ENCODE results near the gene RNF32. TPM values are rescaled to one million over a fixed set of nuclear protein-coding genes. Genes with fewer than 3 reads are reported as not detected.
A peak's percentile ranks its signal among the peaks of the same experiment; 100 is the strongest.

Gene RNF32
- total and polyA plus RNA-seq, 2 of the 13 experiments (the other 11 are each of a cell fraction or from before 2014, with no cell fraction given) = not detected

DNA sequence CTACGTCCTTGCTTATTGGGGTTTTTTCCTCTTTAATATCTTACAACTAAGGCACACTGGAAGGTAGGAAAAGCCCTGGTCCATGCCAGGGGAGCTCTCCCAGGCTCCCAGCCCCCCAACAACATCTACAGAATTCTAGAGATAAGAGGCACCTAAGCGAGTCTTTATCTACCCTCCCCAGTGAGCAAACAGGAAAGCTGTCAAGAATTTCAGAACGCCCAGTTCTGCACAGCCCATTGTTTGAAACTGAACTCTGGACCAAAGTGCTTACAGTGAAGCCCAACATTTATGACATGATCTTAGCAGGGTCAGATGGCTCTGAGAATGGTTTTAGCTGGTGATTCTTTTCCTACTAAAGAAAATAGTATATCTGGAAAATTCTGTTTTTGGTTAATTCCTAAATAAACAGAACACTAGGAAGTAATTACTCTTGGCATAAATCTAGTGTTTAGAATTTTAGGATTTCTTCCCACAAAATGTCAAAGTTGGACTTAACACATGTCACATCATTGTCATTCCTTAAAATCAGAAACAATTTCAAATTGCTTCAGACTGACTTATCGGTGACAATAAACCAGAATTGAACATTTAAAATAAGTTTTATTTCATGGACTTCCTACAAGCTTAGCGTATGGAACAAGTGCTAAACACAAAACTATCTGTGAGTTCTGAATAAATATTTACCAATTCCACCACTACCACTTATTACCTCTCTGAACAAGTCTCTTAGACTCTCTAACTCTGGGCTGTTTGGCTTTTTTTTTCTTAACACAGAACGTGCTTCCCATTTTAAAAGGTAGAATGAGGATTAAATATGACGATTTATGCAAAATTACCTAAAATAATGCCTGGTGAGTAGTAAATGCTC is 31.3 kb upstream of the RNF32 start (continued):
- TF ChIP-seq, protein P1, sequence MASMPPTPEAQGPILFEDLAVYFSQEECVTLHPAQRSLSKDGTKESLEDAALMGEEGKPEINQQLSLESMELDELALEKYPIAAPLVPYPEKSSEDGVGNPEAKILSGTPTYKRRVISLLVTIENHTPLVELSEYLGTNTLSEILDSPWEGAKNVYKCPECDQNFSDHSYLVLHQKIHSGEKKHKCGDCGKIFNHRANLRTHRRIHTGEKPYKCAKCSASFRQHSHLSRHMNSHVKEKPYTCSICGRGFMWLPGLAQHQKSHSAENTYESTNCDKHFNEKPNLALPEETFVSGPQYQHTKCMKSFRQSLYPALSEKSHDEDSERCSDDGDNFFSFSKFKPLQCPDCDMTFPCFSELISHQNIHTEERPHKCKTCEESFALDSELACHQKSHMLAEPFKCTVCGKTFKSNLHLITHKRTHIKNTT (CRISPR knock-in tag; IDR thresholded peaks at IDR 0.05) = no peak
- TF ChIP-seq ZNF574 (CRISPR knock-in tag; IDR thresholded peaks at IDR 0.05) (peak; percentile 56), AHR (CRISPR knock-in tag; IDR thresholded peaks at IDR 0.05) (no peak), MTA1 (CRISPR knock-in tag; IDR thresholded peaks at IDR 0.05; ENCODE audit: borderline replicate concordance) (no peak; the same call in 1 of the 2 replicates), NFIC (IDR thresholded peaks at IDR 0.05; ENCODE audit: low read length) (peak; percentile 92), FOXP1 (IDR thresholded peaks at IDR 0.05) (no peak), FOXP1 (CRISPR knock-in tag; IDR thresholded peaks at IDR 0.05) (peak; percentile 88), ATF6 (CRISPR knock-in tag; conservative IDR thresholded peaks at IDR 0.05) (no peak; the same call in 1 of the 2 replicates), GATAD1 (CRISPR knock-in tag; IDR thresholded peaks at IDR 0.05) (no peak), PATZ1 (CRISPR knock-in tag; IDR thresholded peaks at IDR 0.05) (peak; percentile 95), ZNF691 (CRISPR knock-in tag; IDR thresholded peaks at IDR 0.05; ENCODE audit: borderline replicate concordance, low read depth) (no peak; the same call in 1 of the 2 replicates), KDM1A (CRISPR knock-in tag; IDR thresholded peaks at IDR 0.05) (peak; percentile 81; the same call in 1 of the 2 replicates)
- TF ChIP-seq, protein P2, sequence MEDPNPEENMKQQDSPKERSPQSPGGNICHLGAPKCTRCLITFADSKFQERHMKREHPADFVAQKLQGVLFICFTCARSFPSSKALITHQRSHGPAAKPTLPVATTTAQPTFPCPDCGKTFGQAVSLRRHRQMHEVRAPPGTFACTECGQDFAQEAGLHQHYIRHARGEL (CRISPR knock-in tag; IDR thresholded peaks at IDR 0.05) = no peak
- TF ChIP-seq, protein P3, sequence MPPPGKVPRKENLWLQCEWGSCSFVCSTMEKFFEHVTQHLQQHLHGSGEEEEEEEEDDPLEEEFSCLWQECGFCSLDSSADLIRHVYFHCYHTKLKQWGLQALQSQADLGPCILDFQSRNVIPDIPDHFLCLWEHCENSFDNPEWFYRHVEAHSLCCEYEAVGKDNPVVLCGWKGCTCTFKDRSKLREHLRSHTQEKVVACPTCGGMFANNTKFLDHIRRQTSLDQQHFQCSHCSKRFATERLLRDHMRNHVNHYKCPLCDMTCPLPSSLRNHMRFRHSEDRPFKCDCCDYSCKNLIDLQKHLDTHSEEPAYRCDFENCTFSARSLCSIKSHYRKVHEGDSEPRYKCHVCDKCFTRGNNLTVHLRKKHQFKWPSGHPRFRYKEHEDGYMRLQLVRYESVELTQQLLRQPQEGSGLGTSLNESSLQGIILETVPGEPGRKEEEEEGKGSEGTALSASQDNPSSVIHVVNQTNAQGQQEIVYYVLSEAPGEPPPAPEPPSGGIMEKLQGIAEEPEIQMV (CRISPR knock-in tag; IDR thresholded peaks at IDR 0.05; ENCODE audit: low read depth) = peak; percentile 48; the same call in 1 of the 2 replicates
- TF ChIP-seq, protein P4, sequence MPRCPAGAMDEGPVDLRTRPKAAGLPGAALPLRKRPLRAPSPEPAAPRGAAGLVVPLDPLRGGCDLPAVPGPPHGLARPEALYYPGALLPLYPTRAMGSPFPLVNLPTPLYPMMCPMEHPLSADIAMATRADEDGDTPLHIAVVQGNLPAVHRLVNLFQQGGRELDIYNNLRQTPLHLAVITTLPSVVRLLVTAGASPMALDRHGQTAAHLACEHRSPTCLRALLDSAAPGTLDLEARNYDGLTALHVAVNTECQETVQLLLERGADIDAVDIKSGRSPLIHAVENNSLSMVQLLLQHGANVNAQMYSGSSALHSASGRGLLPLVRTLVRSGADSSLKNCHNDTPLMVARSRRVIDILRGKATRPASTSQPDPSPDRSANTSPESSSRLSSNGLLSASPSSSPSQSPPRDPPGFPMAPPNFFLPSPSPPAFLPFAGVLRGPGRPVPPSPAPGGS (CRISPR knock-in tag; IDR thresholded peaks at IDR 0.05) = no peak

Data from HepG2 (cell line).